ENCODE results near the gene BBS12. TPM values are rescaled to one million over a fixed set of nuclear protein-coding genes. Genes with fewer than 3 reads are reported as not detected.
A peak's percentile ranks its signal among the peaks of the same experiment; 100 is the strongest.

The BBS12 gene
- total RNA-seq, 1 donor from 2014 or later = 5.4 TPM

- no peak for TF ChIP-seq CTCF (IDR thresholded peaks at IDR 0.05; ENCODE audit: borderline replicate concordance)
- H3K9me3 ChIP-seq (replicated peaks) = no peaks in the 10 kb centered on the region
- intact Hi-C loops (cut with micrococcal nuclease) = no loop called here
- no peak for DNase-seq
- H3K27me3 ChIP-seq (ENCODE audit: low read depth) = no peaks in the 10 kb centered on the region
- H3K27ac ChIP-seq (replicated peaks) = no peak overlapping the region
- no peaks in the 10 kb centered on the region for H3K36me3 ChIP-seq
- no peak overlapping the region for H3K4me3 ChIP-seq
- peaks cover 33% of the 10 kb centered on the region for H3K4me1 ChIP-seq
These were observed 19.7 kb upstream of the BBS12 start for GRCh38 chr4:122712782-122713181.

GRCh38 chr4:122715221-122715620, 17.3 kb upstream of the BBS12 start:
- Histone ChIP-seq H3K27ac (replicated peaks) (no peak overlapping the region), H3K36me3 (no peaks in the 10 kb centered on the region), H3K4me1 (peaks cover 28% of the 10 kb centered on the region), H3K4me3 (no peak overlapping the region), H3K9me3 (replicated peaks) (no peaks in the 10 kb centered on the region), H3K27me3 (ENCODE audit: low read depth) (no peaks in the 10 kb centered on the region)
- no peak for DNase-seq
- TF ChIP-seq CTCF (IDR thresholded peaks at IDR 0.05; ENCODE audit: borderline replicate concordance) = no peak
- intact Hi-C loops (cut with micrococcal nuclease) = no loop called here

GRCh38 chr4:122716825-122717448, 15.6 kb upstream of the BBS12 start:
- Histone ChIP-seq H3K36me3 (no peaks in the 10 kb centered on the region), H3K4me1 (peaks cover 19% of the 10 kb centered on the region), H3K9me3 (replicated peaks) (no peaks in the 10 kb centered on the region), H3K27ac (replicated peaks) (no peak overlapping the region), H3K27me3 (ENCODE audit: low read depth) (no peaks in the 10 kb centered on the region), H3K4me3 (no peak overlapping the region)
- DNase-seq = peak; percentile 44
- TF ChIP-seq CTCF (IDR thresholded peaks at IDR 0.05; ENCODE audit: borderline replicate concordance) = peak; percentile 87
- intact Hi-C loops (cut with micrococcal nuclease) = no loop called here

GRCh38 chr4:122718281-122718680, 14.2 kb upstream of the BBS12 start:
- Histone ChIP-seq H3K4me1 (peaks cover 17% of the 10 kb centered on the region), H3K27me3 (ENCODE audit: low read depth) (no peaks in the 10 kb centered on the region)
- intact Hi-C loops (cut with micrococcal nuclease) = no loop called here

GRCh38 chr4:122722256-122722655, 10.2 kb upstream of the BBS12 start:
- DNase-seq = no peak
- H3K4me1 ChIP-seq = peaks cover 17% of the 10 kb centered on the region
- no peak overlapping the region for H3K27ac ChIP-seq (replicated peaks)
- intact Hi-C loops (cut with micrococcal nuclease) = no loop called here
- H3K27me3 ChIP-seq (ENCODE audit: low read depth) = no peaks in the 10 kb centered on the region
- H3K9me3 ChIP-seq (replicated peaks) = no peaks in the 10 kb centered on the region
- TF ChIP-seq CTCF (IDR thresholded peaks at IDR 0.05; ENCODE audit: borderline replicate concordance) = no peak
- H3K36me3 ChIP-seq = no peaks in the 10 kb centered on the region
- H3K4me3 ChIP-seq = no peak overlapping the region

More at GRCh38 chr4:122718281-122718680, 14.2 kb upstream of the BBS12 start:
- no peak for DNase-seq
- H3K36me3 ChIP-seq = no peaks in the 10 kb centered on the region
- no peaks in the 10 kb centered on the region for H3K9me3 ChIP-seq (replicated peaks)
- no peak for TF ChIP-seq CTCF (IDR thresholded peaks at IDR 0.05; ENCODE audit: borderline replicate concordance)
- H3K27ac ChIP-seq (replicated peaks) = no peak overlapping the region
- no peak overlapping the region for H3K4me3 ChIP-seq

Data from left ventricle myocardium inferior (tissue), 1 donor.